ENCODE results near the gene PTPRR.

The PTPRR gene

GRCh38 chr12:70590051-70590450 lies 330.5 kb downstream of the PTPRR start:
- DNase-seq: no peak
